Measurements from ENCODE around the gene C6orf62. TPM values are rescaled to one million over a fixed set of nuclear protein-coding genes. Genes with fewer than 3 reads are reported as not detected.

C6orf62 gene
- total and polyA plus RNA-seq, 2 experiments from 2014 or later, result 66.7 to 79.9 TPM

GRCh38 chr6:24702720-24703282 lies 16.2 kb downstream of the C6orf62 start:
- TF ChIP-seq ZNF462 (CRISPR knock-in tag; IDR thresholded peaks at IDR 0.05) (no peak), CREB1 (CRISPR knock-in tag; IDR thresholded peaks at IDR 0.05; ENCODE audit: low read depth) (no peak), EZH2phosphoT487 (IDR thresholded peaks at IDR 0.05; ENCODE audit: unreplicated experiment) (no peak), REST (IDR thresholded peaks at IDR 0.05; ENCODE audit: unreplicated experiment) (no peak), ZNF331 (CRISPR knock-in tag; IDR thresholded peaks at IDR 0.05; ENCODE audit: low read depth) (no peak), POLR2AphosphoS5 (IDR thresholded peaks at IDR 0.05; ENCODE audit: low read depth) (no peak; the same call in 1 of the 2 replicates), CTCF (conservative IDR thresholded peaks at IDR 0.05; ENCODE audit: low read depth in 2 of 2) (no peak), JUNB (IDR thresholded peaks at IDR 0.05; ENCODE audit: unreplicated experiment) (no peak), ETS1 (IDR thresholded peaks at IDR 0.05) (no peak)
- H3K4me3 Mint-ChIP-seq, result no peak overlapping the region
- ATAC-seq, result no peak; the same call in 2 of the 3 replicates
- Histone ChIP-seq H3K36me3 (ENCODE audit: insufficient read depth) (peaks cover 52% of the 10 kb centered on the region), H3K9me2 (ENCODE audit: insufficient read depth) (no peaks in the 10 kb centered on the region), H3K4me1 (ENCODE audit: insufficient read depth) (no peaks in the 10 kb centered on the region), H2AFZ (no peak overlapping the region), H3K4me2 (no peak overlapping the region), H3F3A (replicated peaks; ENCODE audit: low read depth) (peaks cover 31% of the 10 kb centered on the region; the same call in 1 of the 2 replicates), H3K27ac (ENCODE audit: low read depth) (peak overlapping the region; percentile 62; the same call in 1 of the 2 replicates), H3K4me3 (no peak overlapping the region), H4K20me1 (replicated peaks; ENCODE audit: insufficient read depth) (peaks cover 5% of the 10 kb centered on the region; the same call in 1 of the 2 replicates), H3K27me3 (ENCODE audit: insufficient read depth) (no peaks in the 10 kb centered on the region), H3K79me2 (replicated peaks; ENCODE audit: insufficient read depth) (no peaks in the 10 kb centered on the region)
- H3K4me1 Mint-ChIP-seq, result peaks cover 6% of the 10 kb centered on the region; the same call in 1 of the 3 replicates
- peaks cover 86% of the 10 kb centered on the region for H3K36me3 Mint-ChIP-seq (ENCODE audit: low read depth)
- peaks cover 3% of the 10 kb centered on the region for H3K27me3 Mint-ChIP-seq (ENCODE audit: insufficient read depth, low read depth, poor library complexity)
- H3K27ac Mint-ChIP-seq, result 0 out of 2 replicates have a peak overlapping the region, but pooled peaks have one; percentile 73
- no peak for DNase-seq (ENCODE audit: low spot score)
- no peaks in the 10 kb centered on the region for H3K9me3 Mint-ChIP-seq
